OCI-LY1 (cell line): ENCODE results near the gene PNLIPRP2.

ENCODE experiments used
- H2AFZ ChIP-seq: fragments of 200-600 bp; sonication (generic), shearing (Covaris generic); 2 replicates; pipeline ENCODE4 v1.6.0; 2014; ENCODE audit warnings: antibody characterized with exemption, mild to moderate bottlenecking, low read length
- H3F3A ChIP-seq: fragments of 200-600 bp; sonication (generic), shearing (Covaris generic); 2 replicates; pipeline ENCODE4 v1.6.0; 2014; ENCODE audit warnings: mild to moderate bottlenecking, antibody characterized with exemption, low read length, moderate library complexity; ENCODE audit not compliant: insufficient read depth
- H3K27ac ChIP-seq: fragments of 200-600 bp; sonication (generic); 2 replicates; pipeline ENCODE4 v1.5.1; 2014; ENCODE audit warnings: low read length, mixed run types, mild to moderate bottlenecking, low read depth; ENCODE audit not compliant: poor library complexity, severe bottlenecking
- H3K27me3 ChIP-seq: fragments of 200-600 bp; sonication (generic); 2 replicates; pipeline ENCODE4 v1.6.0; 2014; ENCODE audit warnings: antibody characterized with exemption, mild to moderate bottlenecking, low read length, moderate library complexity; ENCODE audit not compliant: insufficient read depth
- H3K36me3 ChIP-seq: fragments of 200-600 bp; sonication (generic); 2 replicates; pipeline ENCODE4 v1.6.1; 2014; ENCODE audit warnings: mild to moderate bottlenecking, antibody characterized with exemption, low read length, moderate library complexity, mixed read lengths; ENCODE audit not compliant: insufficient read depth
- H3K4me1 ChIP-seq: fragments of 200-600 bp; sonication (generic); 2 replicates; pipeline ENCODE4 v1.5.1; 2014; ENCODE audit warnings: mild to moderate bottlenecking, low read length, moderate library complexity; ENCODE audit not compliant: insufficient read depth, severe bottlenecking
- H3K4me2 ChIP-seq: fragments of 200-600 bp; sonication (generic), shearing (Covaris generic); 2 replicates; pipeline ENCODE4 v1.6.1; 2014; ENCODE audit warnings: low read length
- H3K4me3 ChIP-seq: fragments of 200-600 bp; sonication (generic); 2 replicates; pipeline ENCODE4 v1.5.1; 2014; ENCODE audit warnings: low read length, low read depth, mild to moderate bottlenecking, mixed read lengths; ENCODE audit not compliant: poor library complexity, severe bottlenecking
- H3K79me2 ChIP-seq: fragments of 200-600 bp; shearing (Covaris generic); 2 replicates; pipeline ENCODE4 v1.6.1; 2016; ENCODE audit warnings: mixed run types, low read length, mixed read lengths; ENCODE audit not compliant: insufficient read depth
- H3K9ac ChIP-seq: fragments of 200-600 bp; sonication (generic), shearing (Covaris generic); 2 replicates; pipeline ENCODE4 v1.6.1; 2014; ENCODE audit warnings: mild to moderate bottlenecking, low read length, mixed read lengths
- H3K9me2 ChIP-seq: fragments of 200-600 bp; sonication (generic), shearing (Covaris generic); 2 replicates; pipeline ENCODE4 v1.6.1; 2014; ENCODE audit warnings: low read depth, mild to moderate bottlenecking, low read length, mixed read lengths
- H3K9me3 ChIP-seq: fragments of 200-600 bp; shearing (Covaris generic); 2 replicates; pipeline ENCODE4 v1.6.1; 2014; ENCODE audit warnings: low read length, mixed read lengths
- H4K20me1 ChIP-seq: fragments of 200-600 bp; sonication (generic), shearing (Covaris generic); 2 replicates; pipeline ENCODE4 v1.6.0; 2016; ENCODE audit warnings: mild to moderate bottlenecking, low read length; ENCODE audit not compliant: insufficient read depth
- CTCF ChIP-seq: fragments of 200-600 bp; sonication (generic), shearing (Covaris generic); IDR thresholded peaks from 2 replicates; pipeline ENCODE4 v1.5.1; 2017; ENCODE audit warnings: mild to moderate bottlenecking, antibody characterized with exemption, low read length, moderate library complexity, mixed read lengths
- EZH2 ChIP-seq: fragments of 200-600 bp; sonication (generic), shearing (Covaris generic); IDR thresholded peaks from 2 replicates; pipeline ENCODE4 v1.8.0; 2017; ENCODE audit warnings: borderline replicate concordance, mixed run types, mild to moderate bottlenecking, antibody characterized with exemption, low read length, moderate library complexity, mixed read lengths

The PNLIPRP2 gene

GRCh38 chr10:116660860-116661259 is 40.1 kb downstream of the PNLIPRP2 start:
- Histone ChIP-seq H2AFZ (no peak overlapping the region), H3K27me3 (peaks cover 6% of the 10 kb centered on the region; the same call in 1 of the 2 replicates), H3K4me3 (no peak overlapping the region), H4K20me1 (no peaks in the 10 kb centered on the region), H3K9ac (no peak overlapping the region), H3K36me3 (no peaks in the 10 kb centered on the region), H3K4me1 (no peaks in the 10 kb centered on the region), H3K4me2 (no peak overlapping the region), H3K27ac (no peak overlapping the region), H3F3A (no peaks in the 10 kb centered on the region), H3K9me2 (no peaks in the 10 kb centered on the region), H3K9me3 (no peaks in the 10 kb centered on the region), H3K79me2 (no peaks in the 10 kb centered on the region)
- no peak for TF ChIP-seq EZH2
- no peak for TF ChIP-seq CTCF

DNA sequence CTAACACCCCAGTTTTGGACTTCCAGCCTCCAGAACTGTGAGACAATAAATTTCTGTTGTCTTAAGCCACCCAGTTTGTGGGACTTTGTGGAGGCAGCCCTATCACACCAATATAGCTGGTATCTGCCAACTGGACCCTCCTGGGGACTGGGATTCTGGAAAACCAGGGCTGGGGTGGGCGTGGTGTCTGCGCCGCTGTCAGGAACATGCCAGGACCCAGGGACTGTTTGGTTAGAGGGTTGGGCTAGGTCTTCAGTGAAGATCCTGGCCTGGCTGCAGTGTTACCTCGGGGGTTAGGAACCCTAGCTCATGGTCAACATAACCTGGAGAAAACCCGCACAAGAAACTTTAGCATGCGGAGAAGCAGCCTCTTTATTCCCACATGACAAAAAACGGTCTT is 42.6 kb downstream of the PNLIPRP2 start:
- no peaks in the 10 kb centered on the region for H3K79me2 ChIP-seq
- H3K9me3 ChIP-seq, result no peaks in the 10 kb centered on the region
- TF ChIP-seq EZH2 (no peak), CTCF (no peak)
- H3K36me3 ChIP-seq, result no peaks in the 10 kb centered on the region
- no peak overlapping the region for H3K4me2 ChIP-seq
- no peaks in the 10 kb centered on the region for H3F3A ChIP-seq
- no peaks in the 10 kb centered on the region for H4K20me1 ChIP-seq
- H3K4me3 ChIP-seq, result no peak overlapping the region
- no peak overlapping the region for H3K9ac ChIP-seq
- no peak overlapping the region for H2AFZ ChIP-seq
- no peaks in the 10 kb centered on the region for H3K4me1 ChIP-seq
- no peaks in the 10 kb centered on the region for H3K9me2 ChIP-seq
- H3K27ac ChIP-seq, result no peak overlapping the region
- H3K27me3 ChIP-seq, result no peaks in the 10 kb centered on the region

GRCh38 chr10:116664631-116665030 is 43.9 kb downstream of the PNLIPRP2 start:
- no peak overlapping the region for H3K4me2 ChIP-seq
- H4K20me1 ChIP-seq, result no peaks in the 10 kb centered on the region
- no peak overlapping the region for H3K27ac ChIP-seq
- H3K9me2 ChIP-seq, result no peaks in the 10 kb centered on the region
- H3K27me3 ChIP-seq, result no peaks in the 10 kb centered on the region
- H3K36me3 ChIP-seq, result no peaks in the 10 kb centered on the region
- no peaks in the 10 kb centered on the region for H3K79me2 ChIP-seq
- no peaks in the 10 kb centered on the region for H3K4me1 ChIP-seq
- H3K4me3 ChIP-seq, result no peak overlapping the region
- H3F3A ChIP-seq, result no peaks in the 10 kb centered on the region
- no peaks in the 10 kb centered on the region for H3K9me3 ChIP-seq
- H2AFZ ChIP-seq, result no peak overlapping the region
- H3K9ac ChIP-seq, result no peak overlapping the region
- no peak for TF ChIP-seq CTCF
- no peak for TF ChIP-seq EZH2
